Body of pancreas (tissue), 4 donors: ENCODE results near the gene AMPD2. TPM values are rescaled to one million over a fixed set of nuclear protein-coding genes. Genes with fewer than 3 reads are reported as not detected.

Experiments used
- ATAC-seq: fragments of 150-250 bp; one replicate; pipeline ENCODE4 v1.9.1; 2016
- DNase-seq, 4 donors: peaks; one replicate each; pipeline ENCODE4 v3.0.0-alpha.2; 2019
- H3K27ac ChIP-seq, 4 donors: fragments of 200-600 bp; sonication (generic); 1 replicate in 3 of 4; 2 replicates in 1 of 4; pipeline versions ENCODE4 v1.5.1 to v1.6.1; 2016 to 2019; ENCODE audit warnings: mild to moderate bottlenecking in 1 of 4, mixed read lengths in 1 of 4, moderate library complexity in 1 of 4
- H3K27me3 ChIP-seq, 2 donors: fragments of 200-600 bp; sonication (generic); one replicate each; pipeline ENCODE4 v1.6.0; 2016; ENCODE audit warnings: mild to moderate bottlenecking in 1 of 2
- H3K36me3 ChIP-seq, 2 donors: fragments of 200-600 bp; sonication (generic); replicated peaks in 1 of 2; 2 replicates each; pipeline ENCODE4 v1.5.1; 2016; ENCODE audit warnings: low read depth in 2 of 2; ENCODE audit not compliant: insufficient read depth in 1 of 2
- H3K4me1 ChIP-seq: fragments of 200-600 bp; sonication (generic); one replicate; pipeline ENCODE4 v1.6.0; 2016
- H3K4me3 ChIP-seq, 2 donors: fragments of 200-600 bp; sonication (generic); 1 replicate in 1 of 2; 2 replicates in 1 of 2; pipeline ENCODE4 v1.5.1; 2016 to 2019
- H3K9me3 ChIP-seq, 3 donors: fragments of 200-600 bp; sonication (generic); 1 replicate in 2 of 3; 2 replicates in 1 of 3; pipeline ENCODE4 v1.5.1; 2016
- POLR2A ChIP-seq, 3 donors: fragments of 450-650 bp; IDR thresholded peaks; one replicate each; pipeline ENCODE4 v1.6.1; 2016; ENCODE audit warnings: antibody characterized with exemption in 3 of 3, mild to moderate bottlenecking in 2 of 3
- WGBS, 2 donors: methylation state at CpG; one replicate each; pipeline ENCODE4 v1.1.5; 2017; 5-methylcytosine and 5-hydroxymethylcytosine counted together
- intact Hi-C: fragments of 100-400 bp; cut with DNase I; formaldehyde crosslinking; loops from one replicate; pipeline ENCODE4 v1.15.1; 2023
- total RNA-seq, 2 donors: library from RNA; depleted of rRNA; stranded (reverse); fragments of >200 nt; gene quantifications; one replicate each; pipeline ENCODE4 v1.1.0, GENCODE V29; 2016
- TF ChIP-seq, protein P1 (sequence below), 7 experiments: fragments of 450-650 bp in 4 of 7; fragments of 200-600 bp in 3 of 7; sonication (generic) in 3 of 7; IDR thresholded peaks; one replicate each; pipeline ENCODE4 v1.5.1; 2016 to 2019; ENCODE audit warnings: antibody characterized with exemption in 7 of 7

Gene AMPD2
- total RNA-seq, 2 donors from 2014 or later: 22.1 to 111 TPM

DNA sequence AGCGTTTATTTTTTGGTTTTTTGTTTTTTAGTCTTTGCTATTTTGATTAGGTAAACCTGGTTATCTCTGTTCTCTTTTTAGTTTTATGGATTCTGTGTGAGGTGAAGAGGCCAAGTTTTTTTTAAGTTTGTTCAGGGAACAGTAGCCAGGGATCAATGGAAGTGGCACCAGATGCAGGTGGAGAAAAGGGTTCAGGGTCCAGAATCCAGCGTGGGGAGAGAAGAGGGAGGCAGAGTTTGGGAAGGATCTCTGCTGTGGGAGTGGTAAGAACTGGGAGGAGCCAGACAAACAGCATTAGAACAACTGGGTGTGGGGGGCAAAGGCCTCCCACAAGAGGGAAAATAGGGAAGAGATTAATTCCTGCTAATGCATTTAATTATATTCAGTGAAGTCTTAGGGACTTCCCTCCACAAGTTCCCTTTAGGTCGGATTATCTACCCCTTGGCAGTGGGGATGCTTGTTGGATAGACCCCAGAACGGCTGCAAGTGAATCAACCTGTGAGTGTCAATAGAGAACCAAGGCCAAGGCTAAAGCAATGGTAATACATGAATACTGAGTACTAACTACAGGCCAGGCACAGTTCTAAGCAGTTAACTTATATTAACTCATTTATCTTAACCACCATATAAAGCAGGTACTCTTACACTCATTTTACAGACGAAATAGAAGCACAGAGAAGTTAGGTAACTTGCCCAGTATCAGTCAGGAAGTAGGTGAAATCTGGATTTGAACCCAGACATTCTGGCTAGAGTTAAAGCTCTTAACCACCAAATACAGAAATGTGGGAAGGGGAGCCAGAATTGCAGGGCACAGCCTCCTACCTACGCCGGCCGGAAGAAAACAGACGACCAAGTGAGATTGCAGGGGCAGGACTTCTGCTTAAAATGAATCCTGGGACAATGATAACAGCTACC is 719 bp upstream of the AMPD2 start:
- WGBS, 2 donors: 10 to 13% methylated on average over 9 of the region's 9 CpGs
- Histone ChIP-seq H3K27ac (peak overlapping the region; percentile 46 to 85 (median 82)), H3K4me3 (no peak overlapping the region), H3K9me3 (no peaks in the 10 kb centered on the region), H3K27me3 (no peaks in the 10 kb centered on the region), H3K4me1 (peaks cover 40% of the 10 kb centered on the region), H3K36me3 (no peaks in the 10 kb centered on the region)
- intact Hi-C loops: no loop called here
- peak; percentile 32 for ATAC-seq
- TF ChIP-seq, protein P1, sequence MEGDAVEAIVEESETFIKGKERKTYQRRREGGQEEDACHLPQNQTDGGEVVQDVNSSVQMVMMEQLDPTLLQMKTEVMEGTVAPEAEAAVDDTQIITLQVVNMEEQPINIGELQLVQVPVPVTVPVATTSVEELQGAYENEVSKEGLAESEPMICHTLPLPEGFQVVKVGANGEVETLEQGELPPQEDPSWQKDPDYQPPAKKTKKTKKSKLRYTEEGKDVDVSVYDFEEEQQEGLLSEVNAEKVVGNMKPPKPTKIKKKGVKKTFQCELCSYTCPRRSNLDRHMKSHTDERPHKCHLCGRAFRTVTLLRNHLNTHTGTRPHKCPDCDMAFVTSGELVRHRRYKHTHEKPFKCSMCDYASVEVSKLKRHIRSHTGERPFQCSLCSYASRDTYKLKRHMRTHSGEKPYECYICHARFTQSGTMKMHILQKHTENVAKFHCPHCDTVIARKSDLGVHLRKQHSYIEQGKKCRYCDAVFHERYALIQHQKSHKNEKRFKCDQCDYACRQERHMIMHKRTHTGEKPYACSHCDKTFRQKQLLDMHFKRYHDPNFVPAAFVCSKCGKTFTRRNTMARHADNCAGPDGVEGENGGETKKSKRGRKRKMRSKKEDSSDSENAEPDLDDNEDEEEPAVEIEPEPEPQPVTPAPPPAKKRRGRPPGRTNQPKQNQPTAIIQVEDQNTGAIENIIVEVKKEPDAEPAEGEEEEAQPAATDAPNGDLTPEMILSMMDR (IDR thresholded peaks at IDR 0.05): no peak
- no peak for TF ChIP-seq POLR2A (IDR thresholded peaks at IDR 0.05)
- DNase-seq: peak in 2 of 4 donors; percentile 47 to 56

DNA sequence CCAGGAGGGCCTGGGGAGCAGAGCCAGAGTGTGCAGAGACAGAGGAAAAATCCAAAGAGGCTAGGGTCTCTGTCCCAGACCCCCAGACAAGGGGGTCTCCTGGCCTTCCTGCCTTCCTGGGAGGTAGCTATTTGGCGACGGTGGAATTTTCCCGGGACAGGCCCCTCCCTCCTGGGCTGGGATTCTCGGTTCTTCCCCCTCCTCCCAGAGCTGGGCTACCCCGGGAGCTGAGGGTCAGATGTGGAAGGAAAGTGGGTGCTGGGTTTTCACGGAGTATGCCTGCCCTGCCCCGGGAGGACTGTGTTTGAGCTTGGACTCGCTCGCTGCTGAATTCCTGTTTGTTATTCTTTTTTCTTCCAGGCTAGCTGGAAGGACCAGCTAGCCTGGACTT is 759 bp downstream of the AMPD2 start:
- intact Hi-C loops: no loop called here
- Histone ChIP-seq H3K27me3 (no peaks in the 10 kb centered on the region), H3K4me3 (peak overlapping the region; percentile 35 to 71), H3K36me3 (no peaks in the 10 kb centered on the region), H3K27ac (peak overlapping the region; percentile 46 to 85 (median 82)), H3K9me3 (no peaks in the 10 kb centered on the region), H3K4me1 (peaks cover 46% of the 10 kb centered on the region)
- peak; percentile 36 for ATAC-seq
- DNase-seq: peak in 2 of 4 donors; percentile 45 to 49
- TF ChIP-seq, protein P1 (IDR thresholded peaks at IDR 0.05): no peak
- TF ChIP-seq POLR2A (IDR thresholded peaks at IDR 0.05): peak in 1 of 3 donors; percentile 27
- WGBS, 2 donors: 0 to 1% methylated on average over 9 of the region's 9 CpGs

DNA sequence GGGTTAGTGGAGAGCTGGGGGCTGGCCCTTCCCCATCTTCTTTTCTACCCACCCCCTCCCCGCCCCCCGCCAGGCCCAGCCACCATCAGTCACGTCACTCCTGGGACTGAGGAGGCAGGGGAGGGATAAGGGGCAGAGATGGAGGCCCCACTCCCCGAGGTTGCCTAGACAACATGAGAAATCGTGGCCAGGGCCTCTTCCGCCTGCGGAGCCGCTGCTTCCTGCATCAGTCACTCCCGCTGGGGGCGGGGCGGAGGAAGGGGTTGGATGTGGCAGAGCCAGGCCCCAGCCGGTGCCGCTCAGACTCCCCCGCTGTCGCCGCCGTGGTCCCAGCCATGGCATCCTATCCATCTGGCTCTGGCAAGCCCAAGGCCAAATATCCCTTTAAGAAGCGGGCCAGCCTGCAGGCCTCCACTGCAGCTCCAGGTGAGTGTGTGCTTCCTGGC is 1.2 kb downstream of the AMPD2 start:
- Histone ChIP-seq H3K4me1 (peaks cover 46% of the 10 kb centered on the region), H3K27ac (peak overlapping the region in 3 of 4 donors; percentile 80 to 85 (median 83)), H3K27me3 (no peaks in the 10 kb centered on the region), H3K36me3 (no peaks in the 10 kb centered on the region), H3K4me3 (peak overlapping the region; percentile 35 to 71), H3K9me3 (no peaks in the 10 kb centered on the region)
- intact Hi-C loops: no loop called here
- DNase-seq (peak; percentile 87 to 94 (median 90)), ATAC-seq (peak; percentile 70)
- WGBS, 2 donors: 0 to 1% methylated on average over 3 to 18 of the region's 18 CpGs
- TF ChIP-seq POLR2A (IDR thresholded peaks at IDR 0.05): no peak
- TF ChIP-seq, protein P1 (IDR thresholded peaks at IDR 0.05): no peak

DNA sequence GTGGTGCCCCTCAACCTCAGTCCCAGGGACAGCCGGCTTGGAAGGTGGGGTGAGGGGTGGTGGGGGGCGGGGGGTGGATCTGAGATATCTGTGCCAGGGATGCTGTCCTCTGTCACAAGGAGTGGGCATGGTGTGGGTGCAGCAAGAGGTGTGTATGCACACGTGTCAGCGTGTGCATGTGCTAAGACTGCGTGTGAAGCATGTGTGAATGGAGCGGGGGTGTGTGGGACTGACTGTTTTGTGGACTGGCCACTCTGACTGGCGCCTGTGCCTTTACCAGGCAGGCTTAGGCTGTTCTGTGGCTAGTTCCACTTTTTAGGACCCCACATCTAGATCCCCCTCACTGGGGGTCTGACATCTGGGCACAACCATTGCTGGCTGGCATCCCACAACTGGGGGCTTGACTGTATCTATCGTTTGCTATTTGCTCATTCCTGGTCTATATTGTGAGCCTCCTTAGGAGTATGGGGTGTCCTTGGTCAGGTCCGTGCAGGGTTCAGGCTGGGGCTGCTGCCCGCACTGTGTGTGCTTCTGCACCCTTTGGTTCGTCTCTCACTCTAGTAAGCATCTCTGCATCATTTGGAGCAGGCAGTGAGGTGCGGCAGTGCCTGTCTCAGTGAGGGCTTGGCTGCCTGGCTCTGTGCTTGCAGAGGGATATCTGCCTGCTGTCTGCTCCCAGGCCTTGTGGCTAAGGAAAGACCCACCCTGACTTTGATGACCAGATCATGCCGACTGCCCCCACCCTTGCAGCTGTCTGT is 1.9 kb downstream of the AMPD2 start:
- no peaks in the 10 kb centered on the region for H3K27me3 ChIP-seq
- no peak for TF ChIP-seq POLR2A (IDR thresholded peaks at IDR 0.05)
- TF ChIP-seq, protein P1 (IDR thresholded peaks at IDR 0.05): no peak
- peaks cover 46% of the 10 kb centered on the region for H3K4me1 ChIP-seq
- H3K4me3 ChIP-seq: peak overlapping the region; percentile 35 to 71
- H3K9me3 ChIP-seq: no peaks in the 10 kb centered on the region
- ATAC-seq (no peak), DNase-seq (no peak)
- WGBS, 2 donors: 25 to 49% methylated on average over 11 to 13 of the region's 13 CpGs
- peak overlapping the region in 3 of 4 donors; percentile 80 to 85 (median 83) for H3K27ac ChIP-seq
- H3K36me3 ChIP-seq: no peaks in the 10 kb centered on the region
- intact Hi-C loops: no loop called here
